GM18507 (cell line): ENCODE data around the gene WWOX.

ENCODE experiments used
- DNase-seq: peaks from one replicate; pipeline ENCODE4 v3.0.0; 2011; ENCODE audit warnings: low read depth; ENCODE audit not compliant: insufficient read length; ENCODE audit errors: extremely low spot score
- FAIRE-seq: peaks from 2 replicates; lab custom pipeline; 2011; peaks lifted over from hg19 to GRCh38; lab: Jason Lieb, UNC

WWOX gene

DNA sequence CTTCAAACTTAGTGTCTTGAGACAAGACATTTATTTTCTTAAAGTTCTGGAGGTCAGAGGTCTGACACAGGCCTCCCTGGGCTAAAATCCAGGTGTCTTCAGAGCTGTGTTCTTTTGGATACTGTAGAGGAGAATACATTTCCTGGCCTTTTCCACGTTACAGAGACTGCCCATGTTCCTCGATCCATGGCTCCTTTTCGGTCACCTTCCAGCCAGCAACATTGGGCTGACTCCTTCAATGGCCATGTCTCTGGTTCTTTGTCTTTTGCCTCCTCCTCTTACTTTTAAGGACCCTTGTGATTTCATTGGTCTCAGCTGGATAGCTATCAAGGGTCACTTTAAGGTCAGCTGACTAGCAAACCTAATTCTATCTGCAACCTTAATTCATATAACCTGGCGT lies 212.4 kb downstream of the WWOX start:
- DNase-seq (no peak), FAIRE-seq (no peak)

DNA sequence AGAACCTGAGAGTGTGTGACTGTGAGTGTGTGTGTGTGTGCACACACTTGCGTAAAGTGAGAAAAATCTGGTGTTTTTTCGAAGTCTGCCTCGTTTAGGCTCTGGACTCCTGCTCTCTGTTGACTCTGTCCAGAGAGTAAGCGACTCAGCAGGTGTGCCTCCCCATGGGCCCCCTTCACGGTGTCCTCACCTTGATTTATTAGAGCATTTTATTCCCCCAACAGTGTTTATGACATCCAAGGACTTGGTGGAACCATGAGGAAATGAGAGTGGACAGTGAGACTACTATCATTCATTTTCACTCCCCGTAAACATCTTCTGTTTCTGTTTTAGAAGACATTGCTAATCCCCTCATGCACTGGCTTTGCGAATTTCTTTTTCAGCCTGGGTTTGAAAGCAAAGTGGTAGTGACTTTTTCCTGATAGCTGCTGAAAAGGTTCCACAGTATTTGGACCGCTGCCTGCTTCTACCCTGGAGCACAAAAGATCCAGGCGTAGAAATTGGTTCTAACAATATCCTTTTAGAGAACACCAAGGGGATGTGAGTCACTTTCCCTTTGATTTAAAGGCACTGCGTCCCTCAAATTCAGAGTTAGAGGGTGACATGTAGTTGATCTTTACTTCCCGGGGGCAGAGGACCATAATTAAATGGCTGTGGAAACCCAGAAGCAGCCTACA lies 218.2 kb downstream of the WWOX start:
- FAIRE-seq (no peak), DNase-seq (no peak)

- DNase-seq (no peak), FAIRE-seq (no peak)
These were observed 222.3 kb downstream of the WWOX start for GRCh38 chr16:78321620-78322360.

GRCh38 chr16:78323315-78323714 lies 223.9 kb downstream of the WWOX start:
- DNase-seq (no peak), FAIRE-seq (no peak)

GRCh38 chr16:78324649-78325285 lies 225.3 kb downstream of the WWOX start:
- DNase-seq (no peak), FAIRE-seq (no peak)

DNA sequence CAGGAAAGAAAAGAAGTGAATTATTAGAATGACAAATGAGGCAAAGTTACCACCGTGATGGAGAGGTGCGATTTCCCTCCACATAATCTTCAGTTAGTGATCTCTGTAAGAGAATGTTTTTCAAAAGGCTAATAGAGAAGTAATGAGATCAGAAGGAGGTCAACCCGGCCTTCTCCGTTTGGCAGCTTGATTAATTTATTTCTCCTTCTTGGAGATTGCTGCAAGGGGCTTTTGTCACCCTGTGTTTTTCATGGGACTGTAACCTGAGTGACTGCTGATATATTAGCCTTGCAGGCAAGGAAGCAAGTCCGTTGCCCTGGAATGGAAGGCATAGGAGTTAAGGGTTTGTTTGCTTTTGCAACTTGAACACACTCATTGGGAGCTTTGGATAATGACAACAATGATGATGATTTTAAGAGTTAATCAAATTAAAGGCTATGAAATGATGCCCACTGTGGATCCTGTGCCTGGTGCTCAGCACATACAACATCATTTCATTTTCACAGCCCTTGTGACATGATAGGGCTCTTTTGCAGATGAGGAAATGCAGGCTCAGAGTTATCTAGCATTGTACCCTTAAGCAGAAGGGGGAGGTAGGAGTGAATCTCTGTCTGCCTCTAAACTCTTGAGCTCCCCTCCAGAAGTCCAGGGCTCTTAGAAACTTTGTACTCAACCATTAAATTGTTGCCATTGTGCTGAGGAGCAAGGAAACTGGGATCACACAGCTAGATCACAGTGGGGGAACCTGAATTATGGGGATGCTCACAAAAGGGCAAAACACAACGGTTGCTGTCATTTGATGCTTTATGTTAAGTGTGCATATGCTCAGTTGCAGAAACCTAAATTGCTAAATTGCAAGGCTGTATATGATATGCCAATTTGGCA lies 226.3 kb downstream of the WWOX start:
- DNase-seq (no peak), FAIRE-seq (no peak)

DNA sequence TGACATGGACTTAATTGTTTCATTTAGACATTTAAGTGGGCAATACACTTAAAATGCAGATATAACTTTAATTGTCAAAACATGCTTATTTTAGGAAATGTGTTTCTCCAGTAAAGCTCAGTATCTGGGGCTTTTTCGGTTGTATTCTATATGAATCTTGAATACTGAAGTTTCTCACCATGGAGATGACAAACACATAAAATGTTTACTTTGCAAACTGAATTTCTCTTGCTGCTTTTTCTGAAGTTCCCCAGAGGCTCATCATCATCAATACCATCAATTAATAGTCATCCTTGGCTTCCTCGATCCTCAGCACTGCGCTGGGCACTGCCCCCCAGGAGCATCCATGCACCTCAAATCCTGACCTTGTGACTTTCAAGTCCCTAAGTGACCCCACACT lies 227.3 kb downstream of the WWOX start:
- DNase-seq (no peak), FAIRE-seq (no peak)

DNA sequence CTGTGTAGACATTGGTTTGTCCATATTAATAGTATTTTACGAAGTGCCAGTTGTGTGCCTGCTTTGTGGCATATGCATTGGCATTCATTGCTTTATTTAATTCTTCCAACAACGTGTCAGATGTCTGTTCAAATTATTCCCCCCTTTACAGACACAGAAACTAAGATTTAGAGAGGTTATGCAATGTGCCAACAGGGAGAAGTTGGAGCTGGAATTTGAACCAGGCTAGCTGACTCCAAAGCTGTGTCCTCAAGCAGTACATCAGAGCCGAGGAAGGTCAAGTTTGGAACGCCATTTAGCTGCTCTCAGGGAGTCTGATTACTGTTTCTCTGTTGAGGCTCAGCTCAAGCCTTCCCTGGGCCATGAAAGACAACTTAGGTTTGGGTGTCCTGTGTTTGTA lies 232.3 kb downstream of the WWOX start:
- no peak for DNase-seq
- no peak for FAIRE-seq

DNA sequence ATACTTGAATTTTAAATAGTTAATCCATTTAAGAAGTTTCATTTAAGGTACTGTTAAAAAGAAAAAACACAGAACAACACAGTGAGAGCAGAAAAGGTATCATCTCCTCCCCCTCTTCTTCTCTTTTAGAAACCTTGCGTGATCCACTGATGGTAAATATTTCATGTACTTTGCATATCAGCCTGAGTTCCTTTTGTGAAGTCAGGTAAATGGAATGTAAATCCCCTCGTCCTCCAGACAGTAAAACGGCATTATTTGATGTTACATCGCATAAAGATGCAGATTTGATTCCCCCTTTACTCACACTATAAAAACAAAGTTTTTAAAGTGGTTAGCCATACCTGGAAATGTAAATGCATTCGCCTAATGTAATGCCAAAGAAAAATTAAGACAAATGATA lies 234.4 kb downstream of the WWOX start:
- no peak for DNase-seq
- no peak for FAIRE-seq

DNA sequence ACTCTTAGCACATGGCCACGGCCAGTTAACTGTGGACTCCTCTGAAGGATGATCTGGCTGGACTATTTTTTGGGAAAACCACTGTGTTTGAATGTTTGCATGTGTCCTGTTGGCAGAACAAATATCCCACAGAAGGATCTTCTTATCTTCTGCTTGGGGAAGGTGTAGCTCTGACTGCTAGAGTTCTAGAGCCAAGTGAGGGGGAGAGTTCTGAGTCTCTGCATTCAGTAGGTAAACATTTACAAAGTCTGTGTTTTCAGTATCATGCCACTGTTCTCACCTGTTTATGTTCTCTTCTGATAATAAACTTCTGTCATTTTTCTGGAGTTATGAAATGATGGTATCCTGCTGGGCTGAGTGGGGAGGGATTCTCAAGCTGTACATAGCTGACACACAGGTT lies 241.1 kb downstream of the WWOX start:
- DNase-seq (no peak), FAIRE-seq (no peak)

- FAIRE-seq (no peak), DNase-seq (no peak)
These were observed 248.6 kb downstream of the WWOX start for GRCh38 chr16:78348068-78348467.

DNA sequence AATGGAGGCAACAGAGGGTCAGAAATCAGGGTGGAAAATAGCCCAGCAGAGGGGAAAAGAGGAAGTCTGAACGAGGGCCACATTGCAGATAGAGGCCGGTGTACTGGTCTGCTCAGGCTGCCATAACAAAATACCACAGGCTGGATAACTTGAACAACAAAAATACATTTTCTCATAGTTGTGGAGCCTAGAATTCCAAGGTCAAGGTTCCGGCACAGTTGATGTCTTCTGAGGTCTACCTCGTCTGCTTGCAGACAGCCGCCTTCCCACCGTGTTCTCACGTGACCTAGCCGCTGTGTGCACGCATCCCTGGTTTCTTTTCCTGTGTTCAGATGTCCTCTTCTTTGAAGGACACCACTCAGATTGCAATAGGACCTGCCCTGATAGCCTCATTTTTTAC lies 249.4 kb downstream of the WWOX start:
- no peak for FAIRE-seq
- DNase-seq = no peak

GRCh38 chr16:78352184-78352583 lies 252.7 kb downstream of the WWOX start:
- no peak for DNase-seq
- FAIRE-seq = no peak

GRCh38 chr16:78353640-78354275 lies 254.3 kb downstream of the WWOX start:
- FAIRE-seq (no peak), DNase-seq (no peak)

- no peak for FAIRE-seq
- DNase-seq = no peak
These were observed 263.2 kb downstream of the WWOX start for GRCh38 chr16:78362524-78363135.

DNA sequence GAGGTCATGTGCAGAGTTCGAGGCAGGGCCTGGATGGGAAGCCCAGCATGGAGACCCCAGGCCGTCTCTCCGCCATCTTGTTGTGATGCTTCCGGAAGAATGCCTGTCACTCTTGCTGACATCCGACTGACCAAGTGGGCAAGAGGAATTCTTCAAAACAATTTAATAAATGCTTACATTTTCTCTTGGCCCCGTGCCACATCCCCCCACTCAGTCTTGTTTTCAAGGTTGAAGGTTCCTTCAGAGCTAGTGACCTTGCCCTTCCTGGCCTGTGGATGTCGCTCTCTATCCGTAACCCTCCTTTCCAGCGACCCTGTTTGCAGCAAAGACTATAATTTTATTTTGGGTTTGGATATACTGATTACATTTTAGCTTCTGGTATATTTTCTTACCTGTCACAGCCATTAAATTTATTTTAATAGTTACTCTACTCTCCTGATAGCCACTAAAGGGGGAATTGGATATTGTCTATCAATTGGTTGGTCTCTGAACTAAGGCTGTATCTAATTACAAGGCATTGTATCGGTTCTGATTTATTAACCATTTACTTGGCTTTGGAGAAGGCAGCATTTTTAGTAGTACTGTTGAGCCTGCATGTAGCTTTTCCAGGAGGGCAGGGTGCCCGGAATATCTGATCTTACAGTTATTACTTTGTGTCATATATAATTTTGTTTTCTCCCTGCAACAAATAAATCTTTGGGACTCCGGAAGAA lies 264.5 kb downstream of the WWOX start:
- FAIRE-seq = no peak
- no peak for DNase-seq

DNA sequence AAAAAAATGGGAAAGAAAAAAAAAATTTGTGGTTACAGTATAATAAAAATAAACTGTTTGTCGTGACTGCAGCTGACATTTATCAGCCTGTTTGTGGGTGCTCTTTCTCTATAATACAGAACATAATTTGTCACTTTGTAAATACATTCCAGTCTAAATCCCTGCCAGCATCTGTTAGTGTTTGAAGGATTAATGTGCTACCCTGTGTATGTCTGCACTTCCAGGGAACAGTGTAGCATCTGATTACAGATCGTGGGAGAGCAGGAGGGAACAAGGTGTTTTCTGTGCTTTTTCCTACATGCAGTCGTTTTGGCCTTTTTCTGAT lies 265.1 kb downstream of the WWOX start:
- DNase-seq = no peak
- no peak for FAIRE-seq

DNA sequence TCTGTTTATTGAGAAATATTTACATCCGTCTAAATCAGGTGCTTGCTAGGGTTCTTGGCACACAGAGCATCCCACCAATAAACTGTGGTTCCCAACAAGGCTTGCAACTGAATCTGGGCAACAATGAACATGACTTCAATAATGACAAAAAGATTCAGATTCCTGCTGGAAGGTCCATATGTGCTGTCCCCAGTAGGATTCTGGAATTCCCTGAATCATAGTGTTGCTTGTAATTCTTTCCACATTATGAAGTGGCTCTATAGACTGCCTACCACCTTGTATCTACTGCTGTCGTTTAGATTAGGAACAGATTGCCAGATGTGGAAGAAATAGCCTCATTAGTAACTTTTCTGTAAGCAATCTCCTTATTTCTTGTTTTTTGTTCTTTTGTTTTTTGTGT lies 265.9 kb downstream of the WWOX start:
- FAIRE-seq (no peak), DNase-seq (no peak)
